Right kidney (tissue), 9 donors: ENCODE data around the gene TEX10.
A peak's percentile ranks its signal among the peaks of the same experiment; 100 is the strongest.
"Not testable (repeated sequence)": the region's sequence is repeated elsewhere in the genome, so short reads cannot be mapped to it uniquely, and the experiment has no call there.

ENCODE experiments used
- DNase-seq: peaks from one replicate; pipeline ENCODE4 v3.0.0-alpha.2; 2016
- long read RNA-seq, 8 donors: transcript quantifications; one replicate each; lab custom pipeline, GENCODE V29; 2026

TEX10 gene
- long read RNA-seq, donor 1, full-length matches to known transcripts: 10 of 18 reads
- long read RNA-seq, donor 1, partial matches to known transcripts: 8 of 18 reads
- long read RNA-seq, donor 1, other reads (novel, unspliced or antisense): 0 of 18 reads
- long read RNA-seq, donor 2, full-length matches to known transcripts: 7 of 7 reads
- long read RNA-seq, donor 2, partial matches to known transcripts: 0 of 7 reads
- long read RNA-seq, donor 2, other reads (novel, unspliced or antisense): 0 of 7 reads
- long read RNA-seq, donor 3, full-length matches to known transcripts: 10 of 21 reads
- long read RNA-seq, donor 3, partial matches to known transcripts: 11 of 21 reads
- long read RNA-seq, donor 3, other reads (novel, unspliced or antisense): 0 of 21 reads
- long read RNA-seq, donor 4, full-length matches to known transcripts: 11 of 24 reads
- long read RNA-seq, donor 4, partial matches to known transcripts: 13 of 24 reads
- long read RNA-seq, donor 4, other reads (novel, unspliced or antisense): 0 of 24 reads
- long read RNA-seq, donor 5, full-length matches to known transcripts: 7 of 39 reads
- long read RNA-seq, donor 5, partial matches to known transcripts: 32 of 39 reads
- long read RNA-seq, donor 5, other reads (novel, unspliced or antisense): 0 of 39 reads
- long read RNA-seq, donor 6, full-length matches to known transcripts: 2 of 7 reads
- long read RNA-seq, donor 6, partial matches to known transcripts: 5 of 7 reads
- long read RNA-seq, donor 6, other reads (novel, unspliced or antisense): 0 of 7 reads
- long read RNA-seq, donor 7, full-length matches to known transcripts: 9 of 27 reads
- long read RNA-seq, donor 7, partial matches to known transcripts: 18 of 27 reads
- long read RNA-seq, donor 7, other reads (novel, unspliced or antisense): 0 of 27 reads
- long read RNA-seq, donor 8, full-length matches to known transcripts: 11 of 16 reads
- long read RNA-seq, donor 8, partial matches to known transcripts: 5 of 16 reads
- long read RNA-seq, donor 8, other reads (novel, unspliced or antisense): 0 of 16 reads

GRCh38 chr9:100352727-100353505 is at the start of gene TEX10:
Gene TEX10, minus strand, starts transcription at chr9:100352942. Its CDS starts 3,579 bp downstream, at chr9:100349363.
- peak; percentile 97 for DNase-seq

- no peak for DNase-seq
Measured at GRCh38 chr9:100401042-100401441, 48.3 kb upstream of the TEX10 start.

GRCh38 chr9:100397529-100398266 is 45.0 kb upstream of the TEX10 start:
- DNase-seq: no peak

- no peak for DNase-seq
Measured at GRCh38 chr9:100396769-100397168, 44.0 kb upstream of the TEX10 start.

GRCh38 chr9:100394816-100395215 is 42.1 kb upstream of the TEX10 start:
- DNase-seq: no peak

GRCh38 chr9:100394032-100394695 is 41.4 kb upstream of the TEX10 start:
- no peak for DNase-seq

GRCh38 chr9:100392989-100393388 is 40.2 kb upstream of the TEX10 start:
- DNase-seq: not testable (repeated sequence)

GRCh38 chr9:100379862-100380261 is 27.1 kb upstream of the TEX10 start:
- no peak for DNase-seq

- no peak for DNase-seq
Measured at GRCh38 chr9:100377015-100377414, 24.3 kb upstream of the TEX10 start.

GRCh38 chr9:100375658-100376057 is 22.9 kb upstream of the TEX10 start:
- DNase-seq: no peak

GRCh38 chr9:100372648-100373047 is 19.9 kb upstream of the TEX10 start:
- no peak for DNase-seq

GRCh38 chr9:100370064-100370723 is 17.5 kb upstream of the TEX10 start:
- DNase-seq: no peak

- no peak for DNase-seq
Measured at GRCh38 chr9:100368672-100369071, 15.9 kb upstream of the TEX10 start.

- no peak for DNase-seq
Measured at GRCh38 chr9:100366121-100366520, 13.4 kb upstream of the TEX10 start.

- DNase-seq: no peak
Measured at GRCh38 chr9:100364013-100364412, 11.3 kb upstream of the TEX10 start.

- DNase-seq: no peak
Measured at GRCh38 chr9:100359057-100359456, 6.3 kb upstream of the TEX10 start.

- no peak for DNase-seq
Measured at GRCh38 chr9:100357501-100357900, 4.8 kb upstream of the TEX10 start.

GRCh38 chr9:100355561-100355960 is 2.8 kb upstream of the TEX10 start:
- no peak for DNase-seq

GRCh38 chr9:100354121-100354800 is 1.5 kb upstream of the TEX10 start:
- no peak for DNase-seq
